ENCODE data around the gene HYAL3.
A peak's percentile ranks its signal among the peaks of the same experiment; 100 is the strongest.

Gene HYAL3

DNA sequence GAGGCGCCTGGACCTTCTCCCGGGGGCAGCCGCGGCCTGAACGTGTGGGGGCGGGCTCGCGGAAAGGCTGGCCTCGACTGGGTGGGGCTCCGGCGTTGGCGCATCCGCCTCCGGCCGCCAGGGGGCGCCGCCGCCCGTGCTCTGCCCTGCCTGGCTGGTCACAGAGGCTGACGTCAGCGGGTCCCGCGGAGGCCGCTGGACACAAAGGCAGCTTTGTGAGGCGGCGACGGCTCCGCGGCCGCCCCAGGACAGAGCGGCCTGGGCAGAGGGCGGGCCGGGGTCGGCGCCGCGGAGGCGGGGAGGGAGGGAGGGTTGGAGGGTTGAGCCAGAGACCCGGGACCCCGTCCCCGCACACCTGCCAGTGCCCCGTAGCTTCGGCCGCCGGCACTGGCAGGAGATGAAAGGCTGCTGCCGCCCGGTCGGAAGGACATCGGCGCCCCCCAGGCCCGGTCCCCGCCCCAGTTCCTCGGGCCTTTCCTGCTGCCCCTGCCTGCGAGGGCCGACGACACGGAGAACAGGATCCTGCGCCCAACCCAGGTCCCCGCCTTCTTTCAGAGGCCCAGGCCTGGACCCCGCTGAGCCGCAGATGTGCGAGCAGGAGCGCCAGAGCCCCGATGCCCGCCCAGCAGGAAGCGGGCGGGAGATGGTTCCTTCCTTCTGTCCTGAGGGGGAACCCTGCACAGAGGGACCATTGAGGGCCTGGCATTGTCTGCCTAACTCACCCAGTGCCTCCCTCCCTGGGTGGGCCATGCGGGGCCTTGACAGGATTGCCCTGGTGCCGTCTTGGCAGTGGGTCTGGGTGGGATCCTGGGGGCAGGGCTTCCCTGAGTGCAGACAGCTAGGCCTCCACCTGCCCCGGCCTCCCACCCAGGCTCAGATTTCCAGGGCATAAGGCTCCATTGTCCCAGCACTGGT is 38.9 kb downstream of the HYAL3 start:
- DNase-seq (peak; percentile 88), ATAC-seq (peak; percentile 94)
- H3K27me3 Mint-ChIP-seq, result no peaks in the 10 kb centered on the region
- H3K4me3 Mint-ChIP-seq, result peak overlapping the region; percentile 65
- no peaks in the 10 kb centered on the region for H3K9me3 Mint-ChIP-seq
- H3K36me3 Mint-ChIP-seq (ENCODE audit: low read depth), result peaks cover 12% of the 10 kb centered on the region
- H3K4me1 Mint-ChIP-seq, result peaks cover 4% of the 10 kb centered on the region
- peak overlapping the region; percentile 56 for H3K27ac Mint-ChIP-seq

DNA sequence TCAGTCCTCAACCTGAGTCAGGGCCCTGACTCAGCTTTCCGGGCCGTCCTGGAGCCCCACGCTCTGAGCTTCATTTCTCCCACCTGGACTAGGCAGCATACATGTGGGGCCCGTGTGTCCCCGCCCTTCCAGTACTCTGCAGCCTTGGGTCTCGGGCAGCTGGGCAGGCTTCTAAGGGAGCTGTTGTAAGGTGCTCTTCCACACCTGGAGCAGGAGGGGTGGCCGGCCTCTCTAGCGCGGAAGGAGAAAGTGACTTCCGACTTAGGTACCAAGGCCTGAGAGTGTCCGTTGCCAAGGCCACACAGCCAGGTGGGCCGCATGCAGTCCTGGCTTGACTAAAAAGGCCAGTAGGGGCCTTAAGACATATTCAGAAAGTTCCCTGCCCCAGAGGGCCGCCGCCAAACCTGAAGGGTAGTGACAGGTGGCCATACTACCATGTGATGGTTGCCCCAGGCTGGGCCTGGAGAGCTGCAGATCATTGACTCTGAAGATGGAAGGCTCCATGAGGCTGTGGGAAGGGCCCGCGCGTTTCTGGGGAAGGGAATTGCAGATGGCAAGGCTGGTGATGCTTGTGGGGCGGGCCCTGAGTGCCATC is 39.7 kb downstream of the HYAL3 start:
- peaks cover 4% of the 10 kb centered on the region for H3K4me1 Mint-ChIP-seq
- no peaks in the 10 kb centered on the region for H3K9me3 Mint-ChIP-seq
- ATAC-seq (no peak), DNase-seq (no peak)
- no peaks in the 10 kb centered on the region for H3K27me3 Mint-ChIP-seq
- peaks cover 12% of the 10 kb centered on the region for H3K36me3 Mint-ChIP-seq (ENCODE audit: low read depth)
- peak overlapping the region; percentile 56 for H3K27ac Mint-ChIP-seq
- H3K4me3 Mint-ChIP-seq, result peak overlapping the region; percentile 65

DNA sequence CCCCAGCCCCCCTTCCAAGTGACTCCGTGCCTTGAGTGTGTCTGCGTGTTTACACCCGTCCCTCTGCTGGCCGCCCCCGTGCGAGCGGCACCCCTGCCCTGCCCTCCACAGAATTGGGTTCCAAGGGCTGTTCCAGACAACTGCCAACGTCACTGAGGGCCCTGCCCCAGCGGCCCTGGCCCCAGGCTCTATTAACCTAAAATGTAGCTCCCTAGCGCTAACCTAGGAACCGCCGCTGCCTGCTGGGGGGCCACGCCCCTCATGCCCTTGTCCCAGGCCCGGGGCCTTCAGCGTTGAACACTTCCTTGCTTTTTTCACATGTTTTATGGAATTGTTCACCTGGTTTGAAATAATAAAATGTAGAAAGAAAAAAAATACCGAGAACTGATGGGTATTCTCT is 40.2 kb downstream of the HYAL3 start:
- Mint-ChIP-seq H3K9me3 (no peaks in the 10 kb centered on the region), H3K27me3 (no peaks in the 10 kb centered on the region), H3K4me1 (peaks cover 4% of the 10 kb centered on the region), H3K27ac (no peak overlapping the region), H3K36me3 (ENCODE audit: low read depth) (peaks cover 12% of the 10 kb centered on the region), H3K4me3 (no peak overlapping the region)
- DNase-seq, result no peak
- no peak for ATAC-seq

- Mint-ChIP-seq H3K36me3 (ENCODE audit: low read depth) (peaks cover 12% of the 10 kb centered on the region), H3K4me3 (no peak overlapping the region), H3K27me3 (no peaks in the 10 kb centered on the region), H3K9me3 (no peaks in the 10 kb centered on the region), H3K4me1 (peaks cover 6% of the 10 kb centered on the region), H3K27ac (no peak overlapping the region)
- DNase-seq, result no peak
- ATAC-seq, result no peak
Measured at GRCh38 chr3:50258029-50258680, 41.0 kb downstream of the HYAL3 start.

- Mint-ChIP-seq H3K9me3 (no peaks in the 10 kb centered on the region), H3K27me3 (no peaks in the 10 kb centered on the region), H3K4me1 (peaks cover 6% of the 10 kb centered on the region), H3K4me3 (no peak overlapping the region), H3K27ac (no peak overlapping the region), H3K36me3 (ENCODE audit: low read depth) (peaks cover 12% of the 10 kb centered on the region)
- ATAC-seq (no peak), DNase-seq (peak; percentile 65)
Measured at GRCh38 chr3:50256978-50257890, 42.0 kb downstream of the HYAL3 start.

- no peak for ATAC-seq
- Mint-ChIP-seq H3K4me1 (peaks cover 20% of the 10 kb centered on the region), H3K36me3 (ENCODE audit: low read depth) (peaks cover 20% of the 10 kb centered on the region), H3K4me3 (no peak overlapping the region), H3K9me3 (no peaks in the 10 kb centered on the region), H3K27me3 (no peaks in the 10 kb centered on the region), H3K27ac (no peak overlapping the region)
- DNase-seq, result no peak
Measured at GRCh38 chr3:50255251-50255615, 44.0 kb downstream of the HYAL3 start.

DNA sequence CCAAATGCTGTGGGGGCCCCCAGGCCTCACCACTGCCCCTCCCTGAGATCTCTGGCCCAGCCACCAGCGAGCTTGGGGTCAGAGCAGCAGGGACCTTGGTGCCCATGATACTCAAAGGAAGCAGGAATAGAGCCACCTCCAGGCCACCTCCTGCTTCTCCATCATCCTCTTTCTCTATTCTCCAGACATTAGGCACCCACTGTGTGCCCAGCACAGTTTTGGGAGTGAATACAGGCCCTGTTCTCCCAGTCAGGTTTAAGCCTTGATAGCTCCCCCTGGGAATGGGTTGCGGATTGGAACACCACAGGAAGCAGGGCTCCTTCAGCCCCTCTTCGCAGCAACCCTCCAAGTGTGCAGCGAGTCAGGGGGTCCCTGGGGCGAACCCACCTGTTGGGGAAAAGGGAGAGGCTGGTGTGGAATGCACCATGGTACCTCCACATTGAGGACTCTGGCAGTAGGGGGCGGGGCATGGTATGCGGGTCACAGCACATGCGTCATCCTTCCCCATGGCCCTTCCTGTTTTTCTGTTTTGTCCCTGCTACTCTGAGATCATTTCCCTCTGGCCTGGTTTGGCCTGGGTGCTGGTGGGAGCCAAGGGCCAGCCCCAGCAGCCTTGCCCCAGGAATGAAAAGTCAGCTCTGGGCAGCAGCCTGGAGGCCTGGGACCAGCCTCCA is 44.5 kb downstream of the HYAL3 start:
- DNase-seq (no peak), ATAC-seq (no peak)
- no peaks in the 10 kb centered on the region for H3K27me3 Mint-ChIP-seq
- H3K9me3 Mint-ChIP-seq, result no peaks in the 10 kb centered on the region
- no peak overlapping the region for H3K4me3 Mint-ChIP-seq
- peaks cover 21% of the 10 kb centered on the region for H3K36me3 Mint-ChIP-seq (ENCODE audit: low read depth)
- H3K27ac Mint-ChIP-seq, result peak overlapping the region; percentile 31
- H3K4me1 Mint-ChIP-seq, result peaks cover 23% of the 10 kb centered on the region

GRCh38 chr3:50251220-50251619 is 48.0 kb downstream of the HYAL3 start:
- H3K27me3 Mint-ChIP-seq, result no peaks in the 10 kb centered on the region
- DNase-seq (peak; percentile 52), ATAC-seq (peak; percentile 23)
- H3K36me3 Mint-ChIP-seq (ENCODE audit: low read depth), result peaks cover 13% of the 10 kb centered on the region
- peaks cover 45% of the 10 kb centered on the region for H3K4me1 Mint-ChIP-seq
- H3K9me3 Mint-ChIP-seq, result no peaks in the 10 kb centered on the region
- H3K4me3 Mint-ChIP-seq, result no peak overlapping the region
- H3K27ac Mint-ChIP-seq, result peak overlapping the region; percentile 80

GRCh38 chr3:50250514-50250913 is 48.7 kb downstream of the HYAL3 start:
- DNase-seq, result no peak
- peaks cover 13% of the 10 kb centered on the region for H3K36me3 Mint-ChIP-seq (ENCODE audit: low read depth)
- H3K27ac Mint-ChIP-seq, result peak overlapping the region; percentile 80
- no peak for ATAC-seq
- peaks cover 51% of the 10 kb centered on the region for H3K4me1 Mint-ChIP-seq
- no peak overlapping the region for H3K4me3 Mint-ChIP-seq
- H3K9me3 Mint-ChIP-seq, result no peaks in the 10 kb centered on the region
- no peaks in the 10 kb centered on the region for H3K27me3 Mint-ChIP-seq

DNA sequence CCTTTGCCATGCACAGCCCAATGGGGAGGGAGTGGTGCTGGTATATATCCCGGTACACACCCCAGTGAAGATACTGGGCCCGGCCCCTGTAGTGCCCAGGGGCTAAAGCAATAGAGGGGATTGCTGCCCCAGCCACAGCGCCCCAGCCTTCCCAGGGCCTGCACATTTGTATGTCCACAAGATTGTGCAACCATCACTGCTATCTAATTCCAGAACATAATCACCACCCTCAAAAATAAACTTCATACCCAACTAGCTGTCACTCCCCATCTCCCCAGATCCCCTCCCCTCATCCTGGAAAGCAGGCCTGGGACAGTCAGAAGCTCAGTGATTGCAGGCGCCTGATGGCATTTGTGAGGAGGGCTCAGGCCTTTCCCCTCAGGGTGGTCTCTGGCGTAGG is 49.7 kb downstream of the HYAL3 start:
- ATAC-seq (no peak), DNase-seq (no peak)
- peaks cover 13% of the 10 kb centered on the region for H3K36me3 Mint-ChIP-seq (ENCODE audit: low read depth)
- no peak overlapping the region for H3K4me3 Mint-ChIP-seq
- peak overlapping the region; percentile 73 for H3K27ac Mint-ChIP-seq
- H3K4me1 Mint-ChIP-seq, result peaks cover 61% of the 10 kb centered on the region
- no peaks in the 10 kb centered on the region for H3K9me3 Mint-ChIP-seq
- no peaks in the 10 kb centered on the region for H3K27me3 Mint-ChIP-seq

DNA sequence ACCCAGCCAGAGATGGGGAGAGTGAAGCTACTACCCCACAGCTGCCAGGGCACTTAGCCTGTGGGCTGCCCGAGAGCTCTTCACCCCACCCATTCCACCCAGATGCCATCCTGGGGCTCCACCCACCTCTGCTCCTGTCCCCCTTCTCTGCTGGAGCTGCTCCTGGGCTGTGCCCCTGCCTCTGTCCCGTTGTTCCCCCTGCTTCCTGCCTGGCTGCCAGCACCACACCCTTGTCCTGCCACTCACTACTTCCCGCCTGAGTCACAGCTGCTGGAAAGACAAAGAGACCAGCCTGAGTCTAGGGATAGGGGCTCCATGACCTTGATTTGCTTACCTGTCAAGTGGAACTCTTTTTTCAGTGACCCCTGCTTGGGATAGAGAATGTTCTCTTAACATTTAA is 50.8 kb downstream of the HYAL3 start:
- Mint-ChIP-seq H3K27me3 (no peaks in the 10 kb centered on the region), H3K36me3 (ENCODE audit: low read depth) (peaks cover 19% of the 10 kb centered on the region), H3K4me1 (peaks cover 72% of the 10 kb centered on the region), H3K27ac (peak overlapping the region; percentile 91), H3K9me3 (no peaks in the 10 kb centered on the region), H3K4me3 (no peak overlapping the region)
- no peak for DNase-seq
- ATAC-seq, result no peak

DNA sequence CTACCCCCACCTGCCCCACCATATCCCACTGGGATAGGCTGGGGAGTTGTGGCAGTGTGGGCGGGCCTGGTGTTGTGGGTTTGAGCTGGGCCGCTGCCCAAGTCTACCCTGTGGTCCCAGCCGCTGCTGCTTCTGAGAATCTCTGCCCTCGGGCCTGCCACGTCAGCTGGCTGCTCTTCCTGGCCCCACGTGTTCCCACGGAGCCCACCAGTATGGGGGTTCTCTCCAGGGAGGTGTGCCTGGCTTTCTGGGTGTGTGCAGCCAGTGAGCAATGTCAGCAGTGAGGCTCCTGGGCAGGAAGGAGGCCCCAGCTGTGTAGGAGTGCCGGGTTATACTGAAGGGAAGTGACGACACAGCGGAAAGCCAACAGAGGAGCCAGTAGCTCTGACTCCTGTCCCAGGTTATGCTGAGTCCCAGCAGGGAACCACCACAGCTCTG is 52.7 kb downstream of the HYAL3 start:
- H3K4me3 Mint-ChIP-seq, result peak overlapping the region; percentile 75
- peak; percentile 90 for ATAC-seq
- H3K36me3 Mint-ChIP-seq (ENCODE audit: low read depth), result peaks cover 19% of the 10 kb centered on the region
- peaks cover 86% of the 10 kb centered on the region for H3K4me1 Mint-ChIP-seq
- peak overlapping the region; percentile 97 for H3K27ac Mint-ChIP-seq
- H3K27me3 Mint-ChIP-seq, result no peaks in the 10 kb centered on the region
- H3K9me3 Mint-ChIP-seq, result no peaks in the 10 kb centered on the region
- peak; percentile 84 for DNase-seq

GRCh38 chr3:50245831-50246516 is 53.2 kb downstream of the HYAL3 start:
- Mint-ChIP-seq H3K36me3 (ENCODE audit: low read depth) (peaks cover 14% of the 10 kb centered on the region), H3K4me3 (peak overlapping the region; percentile 75), H3K27me3 (no peaks in the 10 kb centered on the region), H3K4me1 (peaks cover 86% of the 10 kb centered on the region), H3K27ac (peak overlapping the region; percentile 97), H3K9me3 (no peaks in the 10 kb centered on the region)
- peak; percentile 79 for ATAC-seq
- peak; percentile 98 for DNase-seq

Measured in activated naive CD8-positive, alpha-beta T cell treated with anti-CD3 and anti-CD28 coated beads, Interleukin-2, amount 50 U/mL, for 24 hours (primary cell).